ENCODE data around the gene NFASC.

NFASC gene

GRCh38 chr1:204837440-204838084, 33.1 kb upstream of the NFASC start:
- H3K9ac ChIP-seq (ENCODE audit: low read length), result no peak overlapping the region
- no peak overlapping the region for H3K27ac ChIP-seq (ENCODE audit: low read depth, low read length)
- H3K4me1 ChIP-seq (ENCODE audit: control insufficient read depth, insufficient read depth, low read length), result no peaks in the 10 kb centered on the region
- H3K36me3 ChIP-seq (ENCODE audit: control insufficient read depth, insufficient read depth, low read length), result no peaks in the 10 kb centered on the region
- no peak overlapping the region for H3K4me3 ChIP-seq (ENCODE audit: low read length)
- H3K27me3 ChIP-seq (ENCODE audit: control insufficient read depth, insufficient read depth, low read length), result no peaks in the 10 kb centered on the region

GRCh38 chr1:204841316-204841715, 29.3 kb upstream of the NFASC start:
- Histone ChIP-seq H3K4me1 (ENCODE audit: control insufficient read depth, insufficient read depth, low read length) (no peaks in the 10 kb centered on the region), H3K4me3 (ENCODE audit: low read length) (no peak overlapping the region), H3K9ac (ENCODE audit: low read length) (no peak overlapping the region), H3K27me3 (ENCODE audit: control insufficient read depth, insufficient read depth, low read length) (no peaks in the 10 kb centered on the region), H3K27ac (ENCODE audit: low read depth, low read length) (no peak overlapping the region), H3K36me3 (ENCODE audit: control insufficient read depth, insufficient read depth, low read length) (no peaks in the 10 kb centered on the region)

- Histone ChIP-seq H3K9ac (ENCODE audit: low read length) (no peak overlapping the region), H3K4me1 (ENCODE audit: control insufficient read depth, insufficient read depth, low read length) (no peaks in the 10 kb centered on the region), H3K27me3 (ENCODE audit: control insufficient read depth, insufficient read depth, low read length) (no peaks in the 10 kb centered on the region), H3K4me3 (ENCODE audit: low read length) (no peak overlapping the region), H3K36me3 (ENCODE audit: control insufficient read depth, insufficient read depth, low read length) (no peaks in the 10 kb centered on the region), H3K27ac (ENCODE audit: low read depth, low read length) (no peak overlapping the region)
Measured at GRCh38 chr1:204841798-204842197, 28.9 kb upstream of the NFASC start.

GRCh38 chr1:204842369-204842768, 28.3 kb upstream of the NFASC start:
- H3K9ac ChIP-seq (ENCODE audit: low read length), result no peak overlapping the region
- H3K4me1 ChIP-seq (ENCODE audit: control insufficient read depth, insufficient read depth, low read length), result no peaks in the 10 kb centered on the region
- H3K27ac ChIP-seq (ENCODE audit: low read depth, low read length), result no peak overlapping the region
- no peak overlapping the region for H3K4me3 ChIP-seq (ENCODE audit: low read length)
- H3K36me3 ChIP-seq (ENCODE audit: control insufficient read depth, insufficient read depth, low read length), result no peaks in the 10 kb centered on the region
- H3K27me3 ChIP-seq (ENCODE audit: control insufficient read depth, insufficient read depth, low read length), result no peaks in the 10 kb centered on the region

GRCh38 chr1:204842892-204843291, 27.8 kb upstream of the NFASC start:
- H3K27ac ChIP-seq (ENCODE audit: low read depth, low read length), result no peak overlapping the region
- no peak overlapping the region for H3K4me3 ChIP-seq (ENCODE audit: low read length)
- H3K36me3 ChIP-seq (ENCODE audit: control insufficient read depth, insufficient read depth, low read length), result no peaks in the 10 kb centered on the region
- H3K4me1 ChIP-seq (ENCODE audit: control insufficient read depth, insufficient read depth, low read length), result no peaks in the 10 kb centered on the region
- H3K27me3 ChIP-seq (ENCODE audit: control insufficient read depth, insufficient read depth, low read length), result no peaks in the 10 kb centered on the region
- no peak overlapping the region for H3K9ac ChIP-seq (ENCODE audit: low read length)

- Histone ChIP-seq H3K9ac (ENCODE audit: low read length) (no peak overlapping the region), H3K27ac (ENCODE audit: low read depth, low read length) (no peak overlapping the region), H3K36me3 (ENCODE audit: control insufficient read depth, insufficient read depth, low read length) (no peaks in the 10 kb centered on the region), H3K4me3 (ENCODE audit: low read length) (no peak overlapping the region), H3K27me3 (ENCODE audit: control insufficient read depth, insufficient read depth, low read length) (no peaks in the 10 kb centered on the region), H3K4me1 (ENCODE audit: control insufficient read depth, insufficient read depth, low read length) (no peaks in the 10 kb centered on the region)
Measured at GRCh38 chr1:204846546-204846945, 24.1 kb upstream of the NFASC start.

- Histone ChIP-seq H3K36me3 (ENCODE audit: control insufficient read depth, insufficient read depth, low read length) (no peaks in the 10 kb centered on the region), H3K9ac (ENCODE audit: low read length) (no peak overlapping the region), H3K4me3 (ENCODE audit: low read length) (no peak overlapping the region), H3K27me3 (ENCODE audit: control insufficient read depth, insufficient read depth, low read length) (no peaks in the 10 kb centered on the region), H3K4me1 (ENCODE audit: control insufficient read depth, insufficient read depth, low read length) (no peaks in the 10 kb centered on the region), H3K27ac (ENCODE audit: low read depth, low read length) (no peak overlapping the region)
Measured at GRCh38 chr1:204848579-204848978, 22.1 kb upstream of the NFASC start.

- H3K9ac ChIP-seq (ENCODE audit: low read length), result no peak overlapping the region
- no peak overlapping the region for H3K27ac ChIP-seq (ENCODE audit: low read depth, low read length)
- H3K4me1 ChIP-seq (ENCODE audit: control insufficient read depth, insufficient read depth, low read length), result no peaks in the 10 kb centered on the region
- H3K4me3 ChIP-seq (ENCODE audit: low read length), result no peak overlapping the region
- no peaks in the 10 kb centered on the region for H3K36me3 ChIP-seq (ENCODE audit: control insufficient read depth, insufficient read depth, low read length)
- no peaks in the 10 kb centered on the region for H3K27me3 ChIP-seq (ENCODE audit: control insufficient read depth, insufficient read depth, low read length)
Measured at GRCh38 chr1:204852854-204853253, 17.8 kb upstream of the NFASC start.

- H3K4me3 ChIP-seq (ENCODE audit: low read length), result no peak overlapping the region
- no peak overlapping the region for H3K27ac ChIP-seq (ENCODE audit: low read depth, low read length)
- H3K27me3 ChIP-seq (ENCODE audit: control insufficient read depth, insufficient read depth, low read length), result no peaks in the 10 kb centered on the region
- no peaks in the 10 kb centered on the region for H3K4me1 ChIP-seq (ENCODE audit: control insufficient read depth, insufficient read depth, low read length)
- no peaks in the 10 kb centered on the region for H3K36me3 ChIP-seq (ENCODE audit: control insufficient read depth, insufficient read depth, low read length)
- no peak overlapping the region for H3K9ac ChIP-seq (ENCODE audit: low read length)
Measured at GRCh38 chr1:204853436-204853835, 17.2 kb upstream of the NFASC start.

- Histone ChIP-seq H3K36me3 (ENCODE audit: control insufficient read depth, insufficient read depth, low read length) (no peaks in the 10 kb centered on the region), H3K4me3 (ENCODE audit: low read length) (no peak overlapping the region), H3K9ac (ENCODE audit: low read length) (no peak overlapping the region), H3K4me1 (ENCODE audit: control insufficient read depth, insufficient read depth, low read length) (no peaks in the 10 kb centered on the region), H3K27me3 (ENCODE audit: control insufficient read depth, insufficient read depth, low read length) (no peaks in the 10 kb centered on the region), H3K27ac (ENCODE audit: low read depth, low read length) (no peak overlapping the region)
Measured at GRCh38 chr1:204854286-204854685, 16.4 kb upstream of the NFASC start.

- no peak overlapping the region for H3K4me3 ChIP-seq (ENCODE audit: low read length)
- H3K36me3 ChIP-seq (ENCODE audit: control insufficient read depth, insufficient read depth, low read length), result no peaks in the 10 kb centered on the region
- H3K27me3 ChIP-seq (ENCODE audit: control insufficient read depth, insufficient read depth, low read length), result no peaks in the 10 kb centered on the region
- H3K27ac ChIP-seq (ENCODE audit: low read depth, low read length), result no peak overlapping the region
- no peaks in the 10 kb centered on the region for H3K4me1 ChIP-seq (ENCODE audit: control insufficient read depth, insufficient read depth, low read length)
- no peak overlapping the region for H3K9ac ChIP-seq (ENCODE audit: low read length)
Measured at GRCh38 chr1:204858363-204858821, 12.3 kb upstream of the NFASC start.

GRCh38 chr1:204859861-204860267, 10.8 kb upstream of the NFASC start:
- Histone ChIP-seq H3K27ac (ENCODE audit: low read depth, low read length) (no peak overlapping the region), H3K36me3 (ENCODE audit: control insufficient read depth, insufficient read depth, low read length) (no peaks in the 10 kb centered on the region), H3K9ac (ENCODE audit: low read length) (no peak overlapping the region), H3K4me3 (ENCODE audit: low read length) (no peak overlapping the region), H3K27me3 (ENCODE audit: control insufficient read depth, insufficient read depth, low read length) (no peaks in the 10 kb centered on the region), H3K4me1 (ENCODE audit: control insufficient read depth, insufficient read depth, low read length) (no peaks in the 10 kb centered on the region)

- Histone ChIP-seq H3K27ac (ENCODE audit: low read depth, low read length) (no peak overlapping the region), H3K27me3 (ENCODE audit: control insufficient read depth, insufficient read depth, low read length) (no peaks in the 10 kb centered on the region), H3K9ac (ENCODE audit: low read length) (no peak overlapping the region), H3K4me3 (ENCODE audit: low read length) (no peak overlapping the region), H3K36me3 (ENCODE audit: control insufficient read depth, insufficient read depth, low read length) (no peaks in the 10 kb centered on the region), H3K4me1 (ENCODE audit: control insufficient read depth, insufficient read depth, low read length) (no peaks in the 10 kb centered on the region)
Measured at GRCh38 chr1:204863024-204863423, 7.6 kb upstream of the NFASC start.

All from rectal smooth muscle tissue (tissue), 1 donor.